ENCODE data around the gene RIPK3.
A peak's percentile ranks its signal among the peaks of the same experiment; 100 is the strongest.

The RIPK3 gene

GRCh38 chr14:24335461-24336171 is 4.2 kb downstream of the RIPK3 start:
- Histone ChIP-seq H3K27ac (peak overlapping the region; percentile 68), H3K79me2 (no peaks in the 10 kb centered on the region), H3K4me2 (ENCODE audit: low read length) (no peak overlapping the region), H3K9me3 (ENCODE audit: control insufficient read depth, low read length) (no peaks in the 10 kb centered on the region), H3K36me3 (ENCODE audit: control insufficient read depth, insufficient read depth, low read length) (no peaks in the 10 kb centered on the region), H3K4me1 (peaks cover 8% of the 10 kb centered on the region), H3K9ac (no peak overlapping the region), H3K4me3 (ENCODE audit: low read depth, low read length) (no peak overlapping the region), H2AFZ (no peak overlapping the region), H3K27me3 (ENCODE audit: control insufficient read depth, insufficient read depth, low read length) (no peaks in the 10 kb centered on the region)
- TF ChIP-seq CTCF (IDR thresholded peaks at IDR 0.05), result no peak

- Histone ChIP-seq H3K27me3 (ENCODE audit: control insufficient read depth, insufficient read depth, low read length) (no peaks in the 10 kb centered on the region), H3K4me3 (ENCODE audit: low read depth, low read length) (peak within 1 kb of the TSS; percentile 46), H3K4me2 (ENCODE audit: low read length) (peak within 1 kb of the TSS; percentile 63), H3K79me2 (no peaks in the 10 kb centered on the region), H3K9me3 (ENCODE audit: control insufficient read depth, low read length) (no peaks in the 10 kb centered on the region), H3K36me3 (ENCODE audit: control insufficient read depth, insufficient read depth, low read length) (no peaks in the 10 kb centered on the region), H3K4me1 (peaks cover 8% of the 10 kb centered on the region), H3K9ac (no peak within 1 kb of the TSS), H2AFZ (no peak within 1 kb of the TSS), H3K27ac (peak within 1 kb of the TSS; percentile 68)
- TF ChIP-seq CTCF (IDR thresholded peaks at IDR 0.05), result no peak
These were observed 5.1 kb downstream of the RIPK3 start, which contains the start of gene ADCY4 for GRCh38 chr14:24334431-24335291. Gene ADCY4, minus strand, starts transcription at chr14:24335071. Its CDS starts 419 bp downstream, at chr14:24334652.

- peak overlapping the region; percentile 64 for H2AFZ ChIP-seq
- no peak overlapping the region for H3K9ac ChIP-seq
- TF ChIP-seq CTCF (IDR thresholded peaks at IDR 0.05), result peak; percentile 69
- H3K9me3 ChIP-seq (ENCODE audit: control insufficient read depth, low read length), result no peaks in the 10 kb centered on the region
- no peaks in the 10 kb centered on the region for H3K27me3 ChIP-seq (ENCODE audit: control insufficient read depth, insufficient read depth, low read length)
- H3K79me2 ChIP-seq, result no peaks in the 10 kb centered on the region
- H3K27ac ChIP-seq, result no peak overlapping the region
- peaks cover 8% of the 10 kb centered on the region for H3K4me1 ChIP-seq
- peak overlapping the region; percentile 56 for H3K4me2 ChIP-seq (ENCODE audit: low read length)
- H3K36me3 ChIP-seq (ENCODE audit: control insufficient read depth, insufficient read depth, low read length), result no peaks in the 10 kb centered on the region
- H3K4me3 ChIP-seq (ENCODE audit: low read depth, low read length), result peak overlapping the region; percentile 38
These were observed 7.4 kb downstream of the RIPK3 start for GRCh38 chr14:24332268-24332993.

GRCh38 chr14:24331731-24332267 is 8.0 kb downstream of the RIPK3 start:
- no peak overlapping the region for H2AFZ ChIP-seq
- H3K27ac ChIP-seq, result no peak overlapping the region
- no peak for TF ChIP-seq CTCF (IDR thresholded peaks at IDR 0.05)
- no peaks in the 10 kb centered on the region for H3K9me3 ChIP-seq (ENCODE audit: control insufficient read depth, low read length)
- peaks cover 8% of the 10 kb centered on the region for H3K4me1 ChIP-seq
- H3K9ac ChIP-seq, result no peak overlapping the region
- no peak overlapping the region for H3K4me2 ChIP-seq (ENCODE audit: low read length)
- no peak overlapping the region for H3K4me3 ChIP-seq (ENCODE audit: low read depth, low read length)
- no peaks in the 10 kb centered on the region for H3K79me2 ChIP-seq
- H3K27me3 ChIP-seq (ENCODE audit: control insufficient read depth, insufficient read depth, low read length), result no peaks in the 10 kb centered on the region
- no peaks in the 10 kb centered on the region for H3K36me3 ChIP-seq (ENCODE audit: control insufficient read depth, insufficient read depth, low read length)

Measured in parathyroid adenoma (tissue), 2 donors.